GM23338 (cell line): ENCODE measurements around the gene MAPK12. TPM values are rescaled to one million over a fixed set of nuclear protein-coding genes. Genes with fewer than 3 reads are reported as not detected.

Experiments
- ATAC-seq: fragments of 200-7000 bp; cut with Tn5 transposase; 3 replicates; pipeline ENCODE4 v1.9.1; 2020
- DNase-seq: peaks from one replicate; pipeline ENCODE4 v3.0.0-alpha.2; 2015; ENCODE audit warnings: low spot score
- H2AFZ ChIP-seq: fragments of 200-600 bp; sonication (generic); 2 replicates; pipeline ENCODE4 v1.8.0; 2016; ENCODE audit warnings: antibody characterized with exemption, mild to moderate bottlenecking, moderate library complexity
- H3F3A ChIP-seq: fragments of 200-600 bp; sonication (generic); replicated peaks from 2 replicates; pipeline ENCODE4 v1.8.0; 2017; ENCODE audit warnings: antibody characterized with exemption, mixed run types, low read depth
- H3K27ac ChIP-seq: fragments of 200-600 bp; sonication (generic); 2 replicates; pipeline ENCODE4 v1.6.1; 2016; ENCODE audit warnings: low read depth
- H3K27me3 ChIP-seq: fragments of 200-600 bp; sonication (generic); 2 replicates; pipeline ENCODE4 v1.8.0; 2016; ENCODE audit warnings: mild to moderate bottlenecking, mixed run types, moderate library complexity; ENCODE audit not compliant: insufficient read depth
- H3K36me3 ChIP-seq: fragments of 200-600 bp; sonication (generic); 2 replicates; pipeline ENCODE4 v1.8.0; 2016; ENCODE audit warnings: mild to moderate bottlenecking; ENCODE audit not compliant: insufficient read depth
- H3K4me1 ChIP-seq: fragments of 200-600 bp; sonication (generic); 2 replicates; pipeline ENCODE4 v1.8.0; 2016; ENCODE audit warnings: mild to moderate bottlenecking, moderate library complexity; ENCODE audit not compliant: insufficient read depth
- H3K4me2 ChIP-seq: fragments of 200-600 bp; sonication (generic); 2 replicates; pipeline ENCODE4 v1.7.1; 2017; ENCODE audit warnings: mixed run types
- H3K4me3 ChIP-seq: fragments of 200-600 bp; sonication (generic); 2 replicates; pipeline ENCODE4 v1.6.1; 2016; ENCODE audit warnings: mixed run types
- H3K79me2 ChIP-seq: fragments of 200-600 bp; sonication (generic); replicated peaks from 2 replicates; pipeline ENCODE4 v1.8.0; 2017; ENCODE audit warnings: mild to moderate bottlenecking; ENCODE audit not compliant: insufficient read depth
- H3K9me2 ChIP-seq: fragments of 200-600 bp; sonication (generic); 2 replicates; pipeline ENCODE4 v1.8.0; 2017; ENCODE audit not compliant: insufficient read depth
- H4K20me1 ChIP-seq: fragments of 200-600 bp; sonication (generic); replicated peaks from 2 replicates; pipeline ENCODE4 v1.8.0; 2017; ENCODE audit warnings: mild to moderate bottlenecking; ENCODE audit not compliant: insufficient read depth
- H3K27ac Mint-ChIP-seq: 2 replicates; pipeline ENCODE4 v1.8.0; 2020; ENCODE audit warnings: inconsistent platforms, mild to moderate bottlenecking, moderate library complexity, mixed read lengths
- H3K27me3 Mint-ChIP-seq: 3 replicates; pipeline ENCODE4 v1.8.0; 2022; ENCODE audit warnings: low read depth, mild to moderate bottlenecking, moderate library complexity, mixed read lengths, inconsistent platforms; ENCODE audit not compliant: insufficient read depth, poor library complexity
- H3K36me3 Mint-ChIP-seq: 3 replicates; pipeline ENCODE4 v1.8.0; 2021; ENCODE audit warnings: low read depth, mild to moderate bottlenecking, inconsistent platforms, moderate library complexity, mixed read lengths
- H3K4me1 Mint-ChIP-seq: 3 replicates; pipeline ENCODE4 v1.8.0; 2020; ENCODE audit warnings: mild to moderate bottlenecking, inconsistent platforms, mixed read lengths
- H3K4me3 Mint-ChIP-seq: 3 replicates; pipeline ENCODE4 v1.8.0; 2021; ENCODE audit warnings: moderate library complexity, mild to moderate bottlenecking, inconsistent platforms, mixed read lengths
- H3K9me3 Mint-ChIP-seq: 3 replicates; pipeline ENCODE4 v1.8.0; 2020; ENCODE audit warnings: moderate library complexity, mild to moderate bottlenecking, inconsistent platforms, mixed read lengths
- CREB1 ChIP-seq: fragments of 250-450 bp; sonication (Bioruptor Pico); IDR thresholded peaks from 2 replicates; pipeline ENCODE4 v1.5.0; 2020; ENCODE audit warnings: low read depth, mild to moderate bottlenecking, moderate library complexity
- CTCF ChIP-seq, 2 experiments: fragments of 200-600 bp in 1 of 2; sonication (generic) in 1 of 2; conservative IDR thresholded peaks; 2 replicates each; pipeline versions ENCODE4 v1.5.1 to v1.6.1; 2016 to 2017; ENCODE audit warnings: antibody characterized with exemption in 2 of 2, low read depth in 2 of 2, mild to moderate bottlenecking in 2 of 2, moderate library complexity in 1 of 2
- EZH2 ChIP-seq: fragments of 200-600 bp; sonication (generic); IDR thresholded peaks from one replicate; pipeline ENCODE4 v1.8.0; 2017; ENCODE audit warnings: antibody characterized with exemption, mild to moderate bottlenecking, low read depth; ENCODE audit not compliant: unreplicated experiment
- JUNB ChIP-seq: IDR thresholded peaks from one replicate; pipeline ENCODE4 v1.6.1; 2016; ENCODE audit warnings: antibody characterized with exemption; ENCODE audit not compliant: unreplicated experiment
- NANOG ChIP-seq: IDR thresholded peaks from 2 replicates; pipeline ENCODE4 v1.6.1; 2016; ENCODE audit warnings: antibody characterized with exemption, borderline replicate concordance
- POLR2AphosphoS5 ChIP-seq: IDR thresholded peaks from 2 replicates; pipeline ENCODE4 v1.6.1; 2016; ENCODE audit warnings: antibody characterized with exemption, low read depth
- ZNF114 ChIP-seq: fragments of 250-450 bp; sonication (Bioruptor Pico); IDR thresholded peaks from 2 replicates; pipeline ENCODE4 v1.5.0; 2020; ENCODE audit warnings: mild to moderate bottlenecking, moderate library complexity
- polyA plus RNA-seq: library from polyadenylated mRNA; unstranded; fragments of >200 nt; fragmentation: Nextera tagmentation; extraction: Ambion mirVana; gene quantifications from 2 replicates; pipeline ENCODE4 v1.2.1, GENCODE V29; 2016
- total RNA-seq: library from RNA; depleted of rRNA; stranded (reverse); fragments of >200 nt; shearing (Covaris generic); gene quantifications from 2 replicates; pipeline ENCODE4 v1.2.3, GENCODE V29; 2014

The MAPK12 gene
- total and polyA plus RNA-seq, 2 experiments from 2014 or later: 10.4 to 26.1 TPM

DNA sequence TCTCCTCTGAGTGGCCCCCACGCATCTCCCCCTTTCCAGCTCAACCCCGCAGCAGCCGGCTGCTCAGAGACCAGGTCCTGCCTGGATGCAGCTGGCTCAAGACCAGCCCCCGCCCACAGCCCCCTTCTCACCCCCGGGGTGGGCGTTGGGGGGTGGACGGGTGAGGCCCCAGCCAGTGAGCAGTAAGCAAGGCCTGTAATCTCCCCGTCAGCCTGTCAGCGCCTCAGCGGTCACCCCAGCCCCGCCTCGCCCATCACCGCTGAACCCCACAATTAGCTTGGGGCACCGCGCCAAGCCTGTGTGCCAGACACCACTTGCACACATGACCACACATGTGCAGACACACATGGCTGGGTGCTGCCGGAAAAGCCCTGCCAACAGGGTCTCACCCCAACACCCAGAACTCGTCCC lies 40.1 kb upstream of the MAPK12 start:
- H3K27me3 ChIP-seq: peaks cover 8% of the 10 kb centered on the region
- DNase-seq (no peak), ATAC-seq (no peak)
- no peak overlapping the region for H3K4me3 Mint-ChIP-seq
- no peaks in the 10 kb centered on the region for H3K9me3 Mint-ChIP-seq
- peaks cover 22% of the 10 kb centered on the region for H3K79me2 ChIP-seq
- H3K4me1 Mint-ChIP-seq: peaks cover 15% of the 10 kb centered on the region
- no peaks in the 10 kb centered on the region for H3F3A ChIP-seq
- H3K4me3 ChIP-seq: no peak overlapping the region
- TF ChIP-seq EZH2: no peak
- H4K20me1 ChIP-seq: peaks cover 10% of the 10 kb centered on the region
- H3K27me3 Mint-ChIP-seq: peaks cover 29% of the 10 kb centered on the region
- no peaks in the 10 kb centered on the region for H3K36me3 ChIP-seq
- no peak overlapping the region for H3K27ac ChIP-seq
- no peak overlapping the region for H2AFZ ChIP-seq
- H3K9me2 ChIP-seq: no peaks in the 10 kb centered on the region
- no peak overlapping the region for H3K4me2 ChIP-seq
- H3K4me1 ChIP-seq: peaks cover 24% of the 10 kb centered on the region; the same call in 1 of the 2 replicates
- H3K36me3 Mint-ChIP-seq: no peaks in the 10 kb centered on the region
- no peak overlapping the region for H3K27ac Mint-ChIP-seq

GRCh38 chr22:50300620-50301257 lies 39.3 kb upstream of the MAPK12 start:
- DNase-seq (no peak), ATAC-seq (no peak)
- peak overlapping the region; percentile 34; the same call in 1 of the 3 replicates for H3K4me3 Mint-ChIP-seq
- no peak for TF ChIP-seq ZNF114 (CRISPR knock-in tag)
- no peak overlapping the region for H2AFZ ChIP-seq
- peaks cover 10% of the 10 kb centered on the region for H4K20me1 ChIP-seq
- H3K4me3 ChIP-seq: peak overlapping the region; percentile 60
- no peaks in the 10 kb centered on the region for H3K9me2 ChIP-seq
- H3K27ac Mint-ChIP-seq: no peak overlapping the region
- H3K36me3 Mint-ChIP-seq: no peaks in the 10 kb centered on the region
- H3K79me2 ChIP-seq: peaks cover 31% of the 10 kb centered on the region
- peak overlapping the region; percentile 76 for H3K4me2 ChIP-seq
- peaks cover 9% of the 10 kb centered on the region for H3K4me1 Mint-ChIP-seq
- no peaks in the 10 kb centered on the region for H3K27me3 ChIP-seq
- H3F3A ChIP-seq: no peaks in the 10 kb centered on the region; the same call in 1 of the 2 replicates
- no peak overlapping the region for H3K27ac ChIP-seq
- H3K4me1 ChIP-seq: peaks cover 18% of the 10 kb centered on the region; the same call in 1 of the 2 replicates
- H3K36me3 ChIP-seq: no peaks in the 10 kb centered on the region
- no peaks in the 10 kb centered on the region for H3K9me3 Mint-ChIP-seq
- H3K27me3 Mint-ChIP-seq: peaks cover 29% of the 10 kb centered on the region

DNA sequence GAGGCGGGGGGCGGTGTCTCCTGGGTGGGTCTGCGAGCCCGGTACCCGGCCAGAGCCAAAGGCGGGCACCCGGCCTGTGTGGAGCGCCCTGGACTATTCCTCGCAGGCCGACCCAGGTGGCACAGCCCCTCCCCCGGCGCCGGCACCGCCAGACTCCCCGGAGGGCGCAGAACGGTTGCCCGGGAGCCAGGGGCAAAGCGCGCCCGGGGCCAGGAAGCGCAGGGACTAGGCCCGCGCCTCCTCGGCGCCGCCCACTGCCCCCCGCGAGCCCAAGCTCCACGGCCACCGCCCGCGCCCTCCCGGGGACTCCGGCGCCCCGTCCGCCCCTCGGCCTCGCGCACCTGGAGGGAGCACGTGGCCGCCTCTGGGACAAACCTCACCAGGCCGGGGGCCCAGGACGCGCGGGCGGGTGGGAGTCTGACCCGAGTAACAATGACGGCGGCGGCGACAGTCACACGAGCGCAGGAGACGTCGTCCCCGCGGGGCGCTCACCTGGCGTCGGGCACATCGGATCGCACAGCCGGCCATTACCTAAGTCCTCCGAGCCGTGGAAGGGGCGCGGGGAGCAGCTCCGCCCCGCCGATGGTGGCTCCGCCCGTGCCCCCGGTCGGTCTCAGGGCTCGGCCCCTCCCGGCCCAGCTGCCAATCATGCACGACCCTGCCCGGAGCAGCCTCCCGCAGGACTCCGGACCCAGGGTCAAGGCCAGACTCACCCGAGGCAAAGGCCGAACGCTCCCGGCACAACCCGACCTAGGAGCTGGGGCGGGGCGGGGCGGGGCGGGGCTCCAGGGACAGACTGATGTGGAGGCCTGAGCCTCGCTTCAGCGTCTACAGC lies 38.5 kb upstream of the MAPK12 start:
- Mint-ChIP-seq H3K27ac (no peak overlapping the region), H3K4me3 (peak overlapping the region; percentile 60; the same call in 2 of the 3 replicates), H3K36me3 (no peaks in the 10 kb centered on the region), H3K4me1 (peaks cover 9% of the 10 kb centered on the region), H3K9me3 (no peaks in the 10 kb centered on the region), H3K27me3 (peaks cover 31% of the 10 kb centered on the region)
- no peak overlapping the region for H3K27ac ChIP-seq
- peaks cover 11% of the 10 kb centered on the region; the same call in 1 of the 2 replicates for H3K4me1 ChIP-seq
- peak overlapping the region; percentile 60 for H3K4me3 ChIP-seq
- no peaks in the 10 kb centered on the region for H3K27me3 ChIP-seq
- H3K36me3 ChIP-seq: no peaks in the 10 kb centered on the region
- peak overlapping the region; percentile 76 for H3K4me2 ChIP-seq
- ATAC-seq: peak; percentile 76
- H3F3A ChIP-seq: no peaks in the 10 kb centered on the region; the same call in 1 of the 2 replicates
- peaks cover 5% of the 10 kb centered on the region; the same call in 1 of the 2 replicates for H4K20me1 ChIP-seq
- peaks cover 38% of the 10 kb centered on the region for H3K79me2 ChIP-seq
- TF ChIP-seq CTCF (conservative IDR thresholded peaks at IDR 0.05; ENCODE audit: low read depth in 2 of 2) (no peak), EZH2 (no peak), JUNB (no peak), NANOG (no peak), POLR2AphosphoS5 (no peak), CREB1 (CRISPR knock-in tag) (no peak)
- H3K9me2 ChIP-seq: no peaks in the 10 kb centered on the region
- no peak overlapping the region for H2AFZ ChIP-seq
- peak; percentile 91 for DNase-seq
